IMR-90 (cell line): Measurements from ENCODE around the gene ZMIZ1. TPM values are rescaled to one million over a fixed set of nuclear protein-coding genes. Genes with fewer than 3 reads are reported as not detected.

Experiments used
- ATAC-seq: fragments of 200-7000 bp; cut with Tn5 transposase; 2 replicates; pipeline ENCODE4 v1.9.1; 2020; ENCODE audit warnings: low read depth, mild to moderate bottlenecking, moderate library complexity
- BruUV-seq: library from RNA; stranded (reverse); fragments of 400-500 nt; replicated peaks from 2 replicates; lab custom pipeline; 2021; lab: Mats Ljungman, UMichigan
- CTCF ChIA-PET: fragments of 300-600 bp; formaldehyde crosslinking; extraction: SDS; loops from one replicate; lab custom pipeline; 2021; ENCODE audit warnings: antibody characterized with exemption; lab: Yijun Ruan, JAX
- POLR2A ChIA-PET: fragments of 300-600 bp; sonication (Branson Sonifier 250); formaldehyde crosslinking; loops from one replicate; lab custom pipeline; 2022; ENCODE audit warnings: antibody characterized with exemption; ENCODE audit not compliant: unreplicated experiment; lab: Charles Lee
- DNase-seq: peaks from one replicate; pipeline ENCODE4 v3.0.0; 2013
- H2AFZ ChIP-seq: replicated peaks from 2 replicates; pipeline ENCODE3; 2013; ENCODE audit warnings: low read length, mild to moderate bottlenecking; ENCODE audit not compliant: poor library complexity
- H2AK5ac ChIP-seq: 2 replicates; pipeline ENCODE4 v1.6.1; 2013; ENCODE audit warnings: low read depth, low read length, inconsistent platforms
- H2AK9ac ChIP-seq: replicated peaks from 2 replicates; pipeline ENCODE3; 2013; ENCODE audit warnings: mild to moderate bottlenecking, low read depth, low read length, moderate library complexity; ENCODE audit not compliant: poor library complexity
- H2BK120ac ChIP-seq: 2 replicates; pipeline ENCODE4 v1.6.1; 2013; ENCODE audit warnings: low read depth, low read length, inconsistent platforms
- H2BK15ac ChIP-seq: 3 replicates; pipeline ENCODE4 v1.6.1; 2013; ENCODE audit warnings: low read depth, low read length, inconsistent platforms
- H2BK20ac ChIP-seq: 2 replicates; pipeline ENCODE4 v1.6.1; 2013; ENCODE audit warnings: low read depth, mild to moderate bottlenecking, inconsistent platforms, low read length, moderate library complexity
- H2BK5ac ChIP-seq: 2 replicates; pipeline ENCODE4 v1.6.1; 2013; ENCODE audit warnings: mild to moderate bottlenecking, low read depth, low read length, inconsistent platforms; ENCODE audit not compliant: poor library complexity, severe bottlenecking
- H3K14ac ChIP-seq: replicated peaks from 2 replicates; pipeline ENCODE4 v1.6.1; 2013; ENCODE audit warnings: low read depth, low read length, inconsistent platforms
- H3K18ac ChIP-seq: 2 replicates; pipeline ENCODE4 v1.6.1; 2013; ENCODE audit warnings: low read depth, low read length, control low read depth
- H3K23ac ChIP-seq: 2 replicates; pipeline ENCODE4 v1.6.1; 2013; ENCODE audit warnings: low read depth, low read length, inconsistent platforms
- H3K27ac ChIP-seq: 2 replicates; pipeline ENCODE4 v1.5.1; 2013; ENCODE audit warnings: mild to moderate bottlenecking, control low read depth, low read length; ENCODE audit not compliant: insufficient read depth
- H3K27me3 ChIP-seq: 2 replicates; pipeline ENCODE4 v1.6.1; 2013; ENCODE audit warnings: low read length; ENCODE audit not compliant: control insufficient read depth, insufficient read depth
- H3K36me3 ChIP-seq: 2 replicates; pipeline ENCODE4 v1.6.1; 2013; ENCODE audit warnings: low read length, mixed read lengths; ENCODE audit not compliant: control insufficient read depth, insufficient read depth
- H3K4ac ChIP-seq: 2 replicates; pipeline ENCODE4 v1.6.1; 2013; ENCODE audit warnings: low read depth, low read length, inconsistent platforms
- H3K4me1 ChIP-seq: 2 replicates; pipeline ENCODE4 v1.6.1; 2013; ENCODE audit warnings: low read length, mixed read lengths; ENCODE audit not compliant: control insufficient read depth, insufficient read depth
- H3K4me2 ChIP-seq: 2 replicates; pipeline ENCODE4 v1.6.1; 2013; ENCODE audit warnings: low read depth, mild to moderate bottlenecking, control low read depth, low read length, moderate library complexity
- H3K4me3 ChIP-seq: 2 replicates; pipeline ENCODE4 v1.5.1; 2013; ENCODE audit warnings: low read depth, mild to moderate bottlenecking, control low read depth, low read length, moderate library complexity; ENCODE audit not compliant: insufficient read depth
- H3K56ac ChIP-seq: 2 replicates; pipeline ENCODE4 v1.6.1; 2013; ENCODE audit warnings: low read length, inconsistent platforms; ENCODE audit not compliant: insufficient read depth; ENCODE audit errors: extremely low read depth
- H3K79me1 ChIP-seq, 2 experiments: 2 replicates each; pipeline ENCODE4 v1.6.1; 2013; ENCODE audit warnings: low read length in 2 of 2, inconsistent platforms in 1 of 2, low read depth in 1 of 2
- H3K9ac ChIP-seq: 2 replicates; pipeline ENCODE4 v1.6.1; 2013; ENCODE audit warnings: low read depth, low read length, control low read depth
- H3K9me1 ChIP-seq: 2 replicates; pipeline ENCODE4 v1.6.1; 2013; ENCODE audit warnings: low read length, inconsistent platforms; ENCODE audit not compliant: insufficient read depth
- H3K9me3 ChIP-seq: 2 replicates; pipeline ENCODE4 v1.6.1; 2013; ENCODE audit warnings: low read length; ENCODE audit not compliant: control insufficient read depth, insufficient read depth
- H4K20me1 ChIP-seq: 2 replicates; pipeline ENCODE4 v1.6.1; 2013; ENCODE audit warnings: low read length, inconsistent platforms; ENCODE audit not compliant: insufficient read depth
- H4K5ac ChIP-seq: 2 replicates; pipeline ENCODE4 v1.6.1; 2013; ENCODE audit warnings: mild to moderate bottlenecking, low read depth, low read length, control low read depth
- H4K8ac ChIP-seq, 2 experiments: 2 replicates each; pipeline ENCODE4 v1.6.1; 2013; ENCODE audit warnings: low read depth in 2 of 2, low read length in 2 of 2, control low read depth in 1 of 2, inconsistent platforms in 1 of 2
- H4K91ac ChIP-seq: 2 replicates; pipeline ENCODE4 v1.6.1; 2013; ENCODE audit warnings: low read depth, low read length, inconsistent platforms; ENCODE audit not compliant: insufficient read depth
- BHLHE40 ChIP-seq: fragments of 150-350 bp; IDR thresholded peaks from 2 replicates; pipeline ENCODE4 v1.6.1; 2016; ENCODE audit warnings: mild to moderate bottlenecking, low read depth, low read length
- CHD1 ChIP-seq: IDR thresholded peaks from 2 replicates; pipeline ENCODE4 v1.6.1; 2012; ENCODE audit warnings: low read depth, low read length, improper control_type of control experiment
- NFE2L2 ChIP-seq: fragments of 150-350 bp; IDR thresholded peaks from 2 replicates; pipeline ENCODE4 v1.6.1; 2016; ENCODE audit warnings: low read depth, mild to moderate bottlenecking, low read length
- RCOR1 ChIP-seq: IDR thresholded peaks from 2 replicates; pipeline ENCODE4 v1.6.1; 2012; ENCODE audit warnings: mild to moderate bottlenecking, low read length, improper control_type of control experiment; ENCODE audit not compliant: insufficient replicate concordance
- SMC3 ChIP-seq: fragments of 150-350 bp; IDR thresholded peaks from 2 replicates; pipeline ENCODE4 v1.6.1; 2016; ENCODE audit warnings: low read depth, mild to moderate bottlenecking, antibody characterized with exemption, low read length, moderate library complexity
- WGBS, 2 experiments: methylation state at CpG; one replicate each; pipeline versions ENCODE4 v1.1.5 to v1.1.7; 2013; ENCODE audit warnings: missing lambda C conversion rate in 2 of 2; ENCODE audit not compliant: insufficient read length in 1 of 2; ENCODE audit errors: extremely low coverage in 2 of 2; 5-methylcytosine and 5-hydroxymethylcytosine counted together
- dilution Hi-C: fragments of 300-500 bp; cut with HindIII; formaldehyde crosslinking; loops from one replicate; pipeline ENCODE4 v1.14.3; 2018; ENCODE audit warnings: low sequenced_read_pairs; ENCODE audit not compliant: unreplicated experiment
- in situ Hi-C: fragments of 300-500 bp; cut with MboI; formaldehyde crosslinking; loops from 3 replicates; pipeline ENCODE4 v1.14.3; 2019; ENCODE audit warnings: low sequenced_read_pairs, inconsistent platforms, mixed read lengths
- intact Hi-C: fragments of 100-400 bp; cut with micrococcal nuclease; formaldehyde crosslinking; loops from 2 replicates; pipeline ENCODE4 v1.10.0; 2022
- polyA plus RNA-seq, 3 experiments: library from polyadenylated mRNA; depleted of rRNA; stranded (reverse); fragments of >200 nt; gene quantifications; 2 replicates each; pipeline ENCODE4 v1.2.3, GENCODE V29; 2012; ENCODE audit warnings: low replicate concordance in 1 of 3
- total RNA-seq: library from RNA; depleted of rRNA; stranded (reverse); fragments of >200 nt; gene quantifications from 2 replicates; pipeline ENCODE4 v1.2.3, GENCODE V29; 2012
- TF ChIP-seq, protein P1 (sequence below): conservative IDR thresholded peaks from 2 replicates; pipeline ENCODE4 v1.5.1; 2012; ENCODE audit warnings: mild to moderate bottlenecking, low read depth, low read length, improper control_type of control experiment

Gene ZMIZ1
- total and polyA plus RNA-seq, 2 of the 4 experiments (the other 2 are of a cell fraction), result 6.6 to 48.7 TPM

DNA sequence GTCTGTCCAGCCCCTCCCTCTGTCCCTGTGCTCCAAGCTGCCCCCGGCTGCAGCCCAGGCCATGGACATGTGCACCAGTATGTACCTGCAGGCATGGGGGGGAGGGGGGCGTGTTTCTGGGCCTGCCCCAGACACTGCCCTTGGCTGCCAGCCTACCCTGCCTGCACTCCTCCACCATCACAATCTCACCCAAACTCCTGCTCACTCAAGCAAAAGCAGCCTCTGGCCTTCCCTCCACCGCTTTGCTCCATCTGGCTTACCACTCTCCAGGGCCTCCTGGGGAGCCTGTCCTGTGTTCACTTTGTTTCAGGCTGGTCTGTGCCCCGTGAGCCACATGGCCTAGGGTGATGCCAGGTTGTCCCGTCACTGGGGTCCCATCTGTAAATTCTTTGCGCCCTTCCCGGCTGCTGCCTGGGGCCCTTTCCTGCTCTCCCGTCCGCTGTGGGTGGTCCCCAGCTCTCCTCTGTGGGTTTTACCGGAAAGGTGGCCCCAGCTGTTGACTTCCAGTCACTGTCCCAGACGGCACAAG is 245.2 kb downstream of the ZMIZ1 start:
- no peak overlapping the region for H3K27ac ChIP-seq
- in situ Hi-C loops (no loop called here), dilution Hi-C loops (no loop called here), intact Hi-C loops (no loop called here)
- no peak overlapping the region for H3K56ac ChIP-seq
- no peak overlapping the region for H2BK15ac ChIP-seq
- TF ChIP-seq NFE2L2 (no peak), RCOR1 (no peak), CHD1 (no peak), SMC3 (no peak), BHLHE40 (no peak)
- TF ChIP-seq, protein P1, sequence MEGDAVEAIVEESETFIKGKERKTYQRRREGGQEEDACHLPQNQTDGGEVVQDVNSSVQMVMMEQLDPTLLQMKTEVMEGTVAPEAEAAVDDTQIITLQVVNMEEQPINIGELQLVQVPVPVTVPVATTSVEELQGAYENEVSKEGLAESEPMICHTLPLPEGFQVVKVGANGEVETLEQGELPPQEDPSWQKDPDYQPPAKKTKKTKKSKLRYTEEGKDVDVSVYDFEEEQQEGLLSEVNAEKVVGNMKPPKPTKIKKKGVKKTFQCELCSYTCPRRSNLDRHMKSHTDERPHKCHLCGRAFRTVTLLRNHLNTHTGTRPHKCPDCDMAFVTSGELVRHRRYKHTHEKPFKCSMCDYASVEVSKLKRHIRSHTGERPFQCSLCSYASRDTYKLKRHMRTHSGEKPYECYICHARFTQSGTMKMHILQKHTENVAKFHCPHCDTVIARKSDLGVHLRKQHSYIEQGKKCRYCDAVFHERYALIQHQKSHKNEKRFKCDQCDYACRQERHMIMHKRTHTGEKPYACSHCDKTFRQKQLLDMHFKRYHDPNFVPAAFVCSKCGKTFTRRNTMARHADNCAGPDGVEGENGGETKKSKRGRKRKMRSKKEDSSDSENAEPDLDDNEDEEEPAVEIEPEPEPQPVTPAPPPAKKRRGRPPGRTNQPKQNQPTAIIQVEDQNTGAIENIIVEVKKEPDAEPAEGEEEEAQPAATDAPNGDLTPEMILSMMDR, result no peak
- peaks cover 18% of the 10 kb centered on the region for H3K4me1 ChIP-seq
- no peak overlapping the region for H3K9ac ChIP-seq
- H3K4ac ChIP-seq, result no peak overlapping the region
- WGBS, 2 experiments, result 85% methylated on average over 5 of the region's 11 CpGs; no CpG with 5 or more reads in 1 of the 2 experiments
- no peak overlapping the region for H4K91ac ChIP-seq
- no peak overlapping the region for H2BK5ac ChIP-seq
- BruUV-seq, result no TSS peak
- H4K5ac ChIP-seq, result no peak overlapping the region
- H3K36me3 ChIP-seq, result peaks cover 59% of the 10 kb centered on the region
- CTCF ChIA-PET, result no interaction called here
- no peak overlapping the region for H3K23ac ChIP-seq
- H2AK5ac ChIP-seq, result no peak overlapping the region
- H4K8ac ChIP-seq, result no peak overlapping the region
- H3K9me3 ChIP-seq, result no peaks in the 10 kb centered on the region
- H4K20me1 ChIP-seq, result no peaks in the 10 kb centered on the region; the same call in 1 of the 2 replicates
- H3K14ac ChIP-seq, result no peak overlapping the region
- H3K4me2 ChIP-seq, result no peak overlapping the region
- POLR2A ChIA-PET, result no interaction called here
- no peak overlapping the region for H2AK9ac ChIP-seq
- H2AFZ ChIP-seq, result no peak overlapping the region
- no peak overlapping the region for H2BK120ac ChIP-seq
- H3K18ac ChIP-seq, result no peak overlapping the region
- no peak overlapping the region for H2BK20ac ChIP-seq
- no peaks in the 10 kb centered on the region for H3K27me3 ChIP-seq
- H3K4me3 ChIP-seq, result no peak overlapping the region
- peaks cover 19% of the 10 kb centered on the region for H3K9me1 ChIP-seq
- no peak for ATAC-seq
- H3K79me1 ChIP-seq, result peaks cover 4 to 28% of the 10 kb centered on the region in 2 experiments; a peak in 3 of 4 replicates
- no peak for DNase-seq
